Endothelial cell of umbilical vein (primary cell): ENCODE measurements around the gene DNAJB1.
"Not testable (repeated sequence)": the region's sequence is repeated elsewhere in the genome, so short reads cannot be mapped to it uniquely, and the experiment has no call there.

Source experiments
- EZH2 ChIP-seq: IDR thresholded peaks from 2 replicates; pipeline ENCODE4 v1.6.1; 2012; ENCODE audit warnings: borderline replicate concordance, low read depth, mild to moderate bottlenecking, moderate library complexity, low read length, inconsistent platforms; ENCODE audit not compliant: severe bottlenecking
- FOS ChIP-seq: IDR thresholded peaks from 2 replicates; pipeline ENCODE4 v1.6.1; 2011; ENCODE audit warnings: mild to moderate bottlenecking, low read length, moderate library complexity, borderline replicate concordance; ENCODE audit not compliant: insufficient read depth
- GATA2 ChIP-seq: IDR thresholded peaks from 2 replicates; pipeline ENCODE4 v1.7.0; 2011; ENCODE audit warnings: low read depth, mild to moderate bottlenecking, moderate library complexity, mixed read lengths, low read length; ENCODE audit not compliant: insufficient read length, insufficient read depth
- JUN ChIP-seq: IDR thresholded peaks from 2 replicates; pipeline ENCODE4 v1.6.1; 2011; ENCODE audit warnings: borderline replicate concordance, low read depth; ENCODE audit not compliant: insufficient read length, insufficient read depth
- MYC ChIP-seq: IDR thresholded peaks from one replicate; pipeline ENCODE4 v1.6.1; 2011; ENCODE audit warnings: mild to moderate bottlenecking, low read depth, low read length
- POLR2A ChIP-seq: IDR thresholded peaks from 2 replicates; pipeline ENCODE4 v1.6.1; 2012; ENCODE audit warnings: low read depth, mild to moderate bottlenecking, control low read depth, low read length
- POLR2AphosphoS5 ChIP-seq: IDR thresholded peaks from 2 replicates; pipeline ENCODE4 v1.6.1; 2012; ENCODE audit warnings: low read depth, mild to moderate bottlenecking, control low read depth, low read length, moderate library complexity; ENCODE audit not compliant: insufficient read depth
- TF ChIP-seq, protein P1 (sequence below), 2 donors: IDR thresholded peaks; 1 replicate in 1 of 2; 2 replicates in 1 of 2; pipeline ENCODE4 v1.5.1; 2011; ENCODE audit warnings: low read length in 2 of 2, mild to moderate bottlenecking in 2 of 2, moderate library complexity in 2 of 2, control low read depth in 1 of 2, inconsistent platforms in 1 of 2, low read depth in 1 of 2; ENCODE audit not compliant: insufficient read depth in 1 of 2; ENCODE audit errors: extremely low read depth in 1 of 2
- TF ChIP-seq, protein P2 (sequence below): IDR thresholded peaks from 2 replicates; pipeline ENCODE4 v1.6.1; 2011; ENCODE audit not compliant: insufficient read depth, insufficient read length

DNA sequence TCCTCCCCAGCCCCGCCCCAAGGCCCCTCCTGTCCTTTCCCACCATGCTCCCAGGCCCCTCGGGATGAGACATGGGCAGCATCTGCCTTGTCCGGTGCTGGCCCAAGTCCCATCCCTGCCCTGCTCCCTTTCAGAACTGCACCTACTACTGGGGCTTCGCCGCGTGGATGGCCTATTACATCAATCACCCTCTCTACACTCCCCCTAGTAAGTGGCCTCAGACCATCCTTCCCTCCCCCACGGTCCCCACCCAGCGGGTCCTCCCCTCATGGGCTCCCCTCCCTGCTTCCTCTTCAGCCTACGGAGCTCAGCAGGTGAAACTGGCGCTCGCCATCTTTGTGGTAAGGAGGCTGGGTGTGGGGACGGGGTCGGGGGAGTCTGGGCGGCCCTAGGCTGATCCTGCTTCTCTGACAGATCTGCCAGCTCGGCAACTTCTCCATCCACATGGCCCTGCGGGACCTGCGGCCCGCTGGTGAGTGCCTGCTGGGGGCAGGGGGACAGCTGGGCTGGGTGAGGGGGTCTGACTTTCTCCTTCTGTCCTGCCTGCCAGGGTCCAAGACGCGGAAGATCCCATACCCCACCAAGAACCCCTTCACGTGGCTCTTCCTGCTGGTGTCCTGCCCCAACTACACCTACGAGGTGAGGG lies 46.6 kb upstream of the DNAJB1 start:
- TF ChIP-seq, protein P1, sequence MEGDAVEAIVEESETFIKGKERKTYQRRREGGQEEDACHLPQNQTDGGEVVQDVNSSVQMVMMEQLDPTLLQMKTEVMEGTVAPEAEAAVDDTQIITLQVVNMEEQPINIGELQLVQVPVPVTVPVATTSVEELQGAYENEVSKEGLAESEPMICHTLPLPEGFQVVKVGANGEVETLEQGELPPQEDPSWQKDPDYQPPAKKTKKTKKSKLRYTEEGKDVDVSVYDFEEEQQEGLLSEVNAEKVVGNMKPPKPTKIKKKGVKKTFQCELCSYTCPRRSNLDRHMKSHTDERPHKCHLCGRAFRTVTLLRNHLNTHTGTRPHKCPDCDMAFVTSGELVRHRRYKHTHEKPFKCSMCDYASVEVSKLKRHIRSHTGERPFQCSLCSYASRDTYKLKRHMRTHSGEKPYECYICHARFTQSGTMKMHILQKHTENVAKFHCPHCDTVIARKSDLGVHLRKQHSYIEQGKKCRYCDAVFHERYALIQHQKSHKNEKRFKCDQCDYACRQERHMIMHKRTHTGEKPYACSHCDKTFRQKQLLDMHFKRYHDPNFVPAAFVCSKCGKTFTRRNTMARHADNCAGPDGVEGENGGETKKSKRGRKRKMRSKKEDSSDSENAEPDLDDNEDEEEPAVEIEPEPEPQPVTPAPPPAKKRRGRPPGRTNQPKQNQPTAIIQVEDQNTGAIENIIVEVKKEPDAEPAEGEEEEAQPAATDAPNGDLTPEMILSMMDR (IDR thresholded peaks at IDR 0.05; ENCODE audit: extremely low read depth in 1 of 2, insufficient read depth in 1 of 2, low read depth in 1 of 2, low read length in 2 of 2), result not testable (repeated sequence)
- not testable (repeated sequence) for TF ChIP-seq POLR2A, EZH2, MYC, POLR2AphosphoS5, FOS, GATA2, JUN
- TF ChIP-seq, protein P2, sequence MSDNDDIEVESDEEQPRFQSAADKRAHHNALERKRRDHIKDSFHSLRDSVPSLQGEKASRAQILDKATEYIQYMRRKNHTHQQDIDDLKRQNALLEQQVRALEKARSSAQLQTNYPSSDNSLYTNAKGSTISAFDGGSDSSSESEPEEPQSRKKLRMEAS, result not testable (repeated sequence)
